ENCODE data around the gene R3HDM2.
A peak's percentile ranks its signal among the peaks of the same experiment; 100 is the strongest.

The R3HDM2 gene

DNA sequence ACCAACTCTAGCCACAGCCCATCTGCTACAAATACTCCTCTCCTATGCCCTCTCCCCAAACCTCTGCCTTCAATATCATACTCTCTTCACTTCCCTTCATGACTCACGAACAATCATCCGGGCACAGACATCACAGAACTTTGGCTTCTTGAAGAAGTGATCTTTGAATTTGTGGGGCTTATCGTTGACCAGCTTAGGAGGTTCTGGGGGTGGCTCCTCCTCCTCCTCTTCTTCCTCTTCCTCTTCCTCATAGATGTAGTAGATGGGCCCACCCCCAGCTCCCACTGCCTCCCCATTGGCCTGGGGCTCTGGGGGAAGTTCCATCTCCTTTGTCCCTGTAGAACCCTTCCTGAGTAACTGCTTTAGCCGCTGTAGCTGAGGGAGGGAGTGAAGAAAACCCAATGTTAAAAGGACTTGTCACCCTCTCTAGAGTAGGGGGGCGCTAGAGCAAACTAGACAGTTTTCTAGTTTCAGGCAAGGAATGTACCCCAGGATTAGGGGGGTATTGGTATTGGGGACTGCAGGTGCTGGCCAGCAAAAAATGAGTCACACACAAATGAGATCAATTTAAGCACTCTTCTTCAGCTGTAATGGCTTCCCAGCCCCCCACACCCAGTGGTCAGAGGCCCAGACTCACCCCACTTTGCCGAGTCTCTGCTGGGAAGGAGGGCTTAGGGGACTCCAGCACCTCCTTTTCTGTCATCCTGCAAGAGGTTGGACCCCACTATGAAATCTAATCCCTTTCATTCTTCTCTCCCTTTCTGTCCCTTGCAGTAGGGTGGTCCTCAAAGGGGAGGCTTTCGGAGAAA, 181.7 kb downstream of the R3HDM2 start:
- no peak overlapping the region for H3K27ac Mint-ChIP-seq
- H3K9me3 Mint-ChIP-seq = no peaks in the 10 kb centered on the region
- H3K27me3 Mint-ChIP-seq (ENCODE audit: low read depth, poor library complexity) = peaks cover 11% of the 10 kb centered on the region
- DNase-seq = no peak
- peaks cover 19% of the 10 kb centered on the region for H3K36me3 Mint-ChIP-seq (ENCODE audit: low read depth)
- no peak overlapping the region for H3K4me3 Mint-ChIP-seq
- H3K4me1 Mint-ChIP-seq = peaks cover 49% of the 10 kb centered on the region
- TF ChIP-seq, protein P1, sequence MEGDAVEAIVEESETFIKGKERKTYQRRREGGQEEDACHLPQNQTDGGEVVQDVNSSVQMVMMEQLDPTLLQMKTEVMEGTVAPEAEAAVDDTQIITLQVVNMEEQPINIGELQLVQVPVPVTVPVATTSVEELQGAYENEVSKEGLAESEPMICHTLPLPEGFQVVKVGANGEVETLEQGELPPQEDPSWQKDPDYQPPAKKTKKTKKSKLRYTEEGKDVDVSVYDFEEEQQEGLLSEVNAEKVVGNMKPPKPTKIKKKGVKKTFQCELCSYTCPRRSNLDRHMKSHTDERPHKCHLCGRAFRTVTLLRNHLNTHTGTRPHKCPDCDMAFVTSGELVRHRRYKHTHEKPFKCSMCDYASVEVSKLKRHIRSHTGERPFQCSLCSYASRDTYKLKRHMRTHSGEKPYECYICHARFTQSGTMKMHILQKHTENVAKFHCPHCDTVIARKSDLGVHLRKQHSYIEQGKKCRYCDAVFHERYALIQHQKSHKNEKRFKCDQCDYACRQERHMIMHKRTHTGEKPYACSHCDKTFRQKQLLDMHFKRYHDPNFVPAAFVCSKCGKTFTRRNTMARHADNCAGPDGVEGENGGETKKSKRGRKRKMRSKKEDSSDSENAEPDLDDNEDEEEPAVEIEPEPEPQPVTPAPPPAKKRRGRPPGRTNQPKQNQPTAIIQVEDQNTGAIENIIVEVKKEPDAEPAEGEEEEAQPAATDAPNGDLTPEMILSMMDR (IDR thresholded peaks at IDR 0.05) = no peak

DNA sequence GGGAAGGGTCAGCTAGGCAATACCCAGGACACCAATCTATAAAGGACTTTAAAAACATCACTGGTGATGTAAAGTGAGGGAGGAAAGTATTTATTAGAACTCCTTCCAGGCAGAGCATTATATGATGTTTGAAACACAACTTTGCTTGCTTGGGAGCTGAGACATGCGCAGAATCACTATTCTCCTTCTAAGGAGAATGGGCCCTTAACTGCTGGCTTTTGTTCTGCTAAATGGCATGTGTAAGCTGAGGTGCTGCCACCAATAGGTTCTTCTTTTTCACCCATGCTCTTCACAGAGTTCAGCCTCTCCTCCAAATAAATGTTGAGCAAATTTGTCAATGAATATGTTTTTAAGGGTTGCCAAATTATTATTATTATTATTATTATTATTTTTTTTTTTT, 183.8 kb downstream of the R3HDM2 start:
- no peaks in the 10 kb centered on the region for H3K9me3 Mint-ChIP-seq
- H3K27ac Mint-ChIP-seq = no peak overlapping the region
- H3K4me3 Mint-ChIP-seq = no peak overlapping the region
- TF ChIP-seq, protein P1 (IDR thresholded peaks at IDR 0.05) = no peak
- no peak for DNase-seq
- peaks cover 11% of the 10 kb centered on the region for H3K36me3 Mint-ChIP-seq (ENCODE audit: low read depth)
- peaks cover 62% of the 10 kb centered on the region for H3K4me1 Mint-ChIP-seq
- H3K27me3 Mint-ChIP-seq (ENCODE audit: low read depth, poor library complexity) = peaks cover 19% of the 10 kb centered on the region

GRCh38 chr12:57244312-57244696, 186.5 kb downstream of the R3HDM2 start:
- H3K4me3 Mint-ChIP-seq = peak overlapping the region; percentile 83
- no peak overlapping the region for H3K27ac Mint-ChIP-seq
- H3K36me3 Mint-ChIP-seq (ENCODE audit: low read depth) = peaks cover 11% of the 10 kb centered on the region
- DNase-seq = no peak
- H3K27me3 Mint-ChIP-seq (ENCODE audit: low read depth, poor library complexity) = peaks cover 46% of the 10 kb centered on the region
- TF ChIP-seq, protein P1 (IDR thresholded peaks at IDR 0.05) = no peak
- H3K4me1 Mint-ChIP-seq = peaks cover 66% of the 10 kb centered on the region
- H3K9me3 Mint-ChIP-seq = no peaks in the 10 kb centered on the region

DNA sequence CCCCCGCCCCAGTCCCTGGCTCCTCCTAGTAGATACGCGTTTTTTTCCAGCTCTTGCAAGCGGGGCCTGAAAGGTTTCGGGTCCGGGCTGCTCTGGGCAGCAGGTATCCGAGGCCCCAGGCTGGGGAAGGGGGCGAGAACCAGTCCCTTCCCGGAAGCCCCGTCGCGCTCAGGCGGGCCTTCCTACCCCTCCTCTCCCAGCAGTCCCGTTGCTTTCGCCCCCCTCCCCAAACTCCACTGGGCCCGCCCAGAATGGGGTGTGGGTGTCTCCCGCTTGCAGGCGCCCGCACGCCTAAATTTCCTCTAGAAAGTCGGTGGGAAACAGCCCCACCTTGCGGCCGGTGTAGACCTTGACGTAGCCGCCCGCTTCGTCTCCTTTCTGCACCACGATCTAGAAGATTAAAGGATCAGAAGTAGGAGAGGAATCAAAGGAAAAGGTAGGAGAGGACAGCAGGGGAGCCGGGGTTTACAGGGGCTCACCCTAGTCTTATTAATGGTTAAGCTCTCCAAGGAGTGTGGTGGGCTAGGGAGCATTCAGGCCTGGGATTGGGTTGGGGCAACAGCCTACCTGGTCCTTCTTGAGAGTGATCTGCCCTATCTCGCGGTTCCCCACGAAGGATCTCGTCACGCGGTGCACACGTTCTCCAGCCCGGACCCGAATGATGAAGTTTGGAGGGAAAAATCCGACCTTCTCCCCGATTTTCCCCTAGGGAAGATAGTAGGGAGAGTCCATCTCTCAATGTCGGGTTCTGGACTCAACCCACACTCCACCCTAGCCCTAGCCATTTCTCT, 187.1 kb downstream of the R3HDM2 start:
- Mint-ChIP-seq H3K9me3 (no peaks in the 10 kb centered on the region), H3K27ac (no peak overlapping the region), H3K36me3 (ENCODE audit: low read depth) (peaks cover 7% of the 10 kb centered on the region), H3K27me3 (ENCODE audit: low read depth, poor library complexity) (peaks cover 52% of the 10 kb centered on the region), H3K4me1 (peaks cover 65% of the 10 kb centered on the region), H3K4me3 (peak overlapping the region; percentile 83)
- DNase-seq = peak; percentile 93
- TF ChIP-seq, protein P1 (IDR thresholded peaks at IDR 0.05) = peak; percentile 65

GRCh38 chr12:57242691-57243454, 188.0 kb downstream of the R3HDM2 start:
- Mint-ChIP-seq H3K9me3 (no peaks in the 10 kb centered on the region), H3K27ac (no peak overlapping the region), H3K4me1 (peaks cover 66% of the 10 kb centered on the region), H3K27me3 (ENCODE audit: low read depth, poor library complexity) (peaks cover 61% of the 10 kb centered on the region), H3K4me3 (peak overlapping the region; percentile 83), H3K36me3 (ENCODE audit: low read depth) (peaks cover 1% of the 10 kb centered on the region)
- peak; percentile 96 for DNase-seq
- TF ChIP-seq, protein P1 (IDR thresholded peaks at IDR 0.05) = peak; percentile 52
